ENCODE measurements around the gene ACSS1. TPM values are rescaled to one million over a fixed set of nuclear protein-coding genes. Genes with fewer than 3 reads are reported as not detected.

Gene ACSS1
- total and polyA plus RNA-seq, 8 donors = 7.0 to 135 (median 35.8) TPM

DNA sequence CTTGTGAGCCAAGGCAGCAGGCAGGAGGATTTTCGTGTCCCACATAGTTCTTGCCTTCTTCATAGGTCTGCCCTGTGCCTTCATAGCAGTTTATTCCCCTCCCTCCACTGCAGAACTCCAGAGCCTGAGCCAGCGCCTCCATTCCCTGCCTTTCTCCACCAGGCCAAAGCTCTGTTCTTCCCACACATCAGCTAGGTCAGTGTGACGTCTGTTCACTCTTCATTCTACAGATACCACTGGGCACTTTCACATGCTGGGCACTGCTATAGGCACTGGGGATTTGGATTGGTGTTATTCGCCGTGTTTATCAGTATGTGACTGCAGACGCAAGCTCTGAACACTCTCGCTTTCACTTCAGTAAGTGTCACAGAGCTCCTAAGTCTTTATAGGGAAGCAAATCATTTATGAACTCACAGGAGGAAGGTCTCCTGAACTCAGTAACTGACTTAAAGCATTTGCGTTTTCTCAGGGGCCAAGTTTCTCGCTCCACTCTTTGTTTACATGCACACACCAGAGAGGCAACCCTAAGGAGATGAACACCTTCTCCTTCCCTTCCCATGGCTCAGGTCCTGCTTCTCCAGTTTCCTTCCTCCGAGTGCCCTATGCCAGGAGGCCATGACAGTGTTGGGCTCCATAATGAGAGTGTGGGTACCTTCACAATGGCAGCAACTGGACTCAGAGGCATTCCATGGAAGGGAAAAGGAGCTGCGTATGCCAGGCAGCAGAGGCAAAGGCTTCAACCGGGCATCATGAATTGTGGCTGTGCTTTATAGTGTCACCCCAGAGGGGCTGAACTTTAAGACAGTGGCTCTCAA is 59.1 kb downstream of the ACSS1 start:
- Histone ChIP-seq H3K27me3 (no peaks in the 10 kb centered on the region), H3K9me3 (no peaks in the 10 kb centered on the region), H3K4me3 (no peak overlapping the region), H3K36me3 (peaks cover 0 to 7% (median 5%) of the 10 kb centered on the region in 4 donors), H3K27ac (peak overlapping the region; percentile 22 to 77 (median 65)), H3K4me1 (peaks cover 30 to 56% (median 41%) of the 10 kb centered on the region in 4 donors)
- DNase-seq = peak in 1 of 2 donors; percentile 37
- intact Hi-C loops (cut with DNase I; ENCODE audit: low total_unique reads) = loop anchor here (10.0 kb wide), 1 partner anchor 196 kb away; the partner anchor contains the start of gene ENTPD6
- 40 to 57% (median 53%) methylated on average over 12 of the region's 12 CpGs for WGBS, 5 donors
- no peak for TF ChIP-seq POLR2A (IDR thresholded peaks at IDR 0.05)
- TF ChIP-seq EP300 (IDR thresholded peaks at IDR 0.05) = no peak
- no peak for TF ChIP-seq POLR2AphosphoS5 (IDR thresholded peaks at IDR 0.05)
- TF ChIP-seq, protein P1, sequence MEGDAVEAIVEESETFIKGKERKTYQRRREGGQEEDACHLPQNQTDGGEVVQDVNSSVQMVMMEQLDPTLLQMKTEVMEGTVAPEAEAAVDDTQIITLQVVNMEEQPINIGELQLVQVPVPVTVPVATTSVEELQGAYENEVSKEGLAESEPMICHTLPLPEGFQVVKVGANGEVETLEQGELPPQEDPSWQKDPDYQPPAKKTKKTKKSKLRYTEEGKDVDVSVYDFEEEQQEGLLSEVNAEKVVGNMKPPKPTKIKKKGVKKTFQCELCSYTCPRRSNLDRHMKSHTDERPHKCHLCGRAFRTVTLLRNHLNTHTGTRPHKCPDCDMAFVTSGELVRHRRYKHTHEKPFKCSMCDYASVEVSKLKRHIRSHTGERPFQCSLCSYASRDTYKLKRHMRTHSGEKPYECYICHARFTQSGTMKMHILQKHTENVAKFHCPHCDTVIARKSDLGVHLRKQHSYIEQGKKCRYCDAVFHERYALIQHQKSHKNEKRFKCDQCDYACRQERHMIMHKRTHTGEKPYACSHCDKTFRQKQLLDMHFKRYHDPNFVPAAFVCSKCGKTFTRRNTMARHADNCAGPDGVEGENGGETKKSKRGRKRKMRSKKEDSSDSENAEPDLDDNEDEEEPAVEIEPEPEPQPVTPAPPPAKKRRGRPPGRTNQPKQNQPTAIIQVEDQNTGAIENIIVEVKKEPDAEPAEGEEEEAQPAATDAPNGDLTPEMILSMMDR (IDR thresholded peaks at IDR 0.05) = no peak

DNA sequence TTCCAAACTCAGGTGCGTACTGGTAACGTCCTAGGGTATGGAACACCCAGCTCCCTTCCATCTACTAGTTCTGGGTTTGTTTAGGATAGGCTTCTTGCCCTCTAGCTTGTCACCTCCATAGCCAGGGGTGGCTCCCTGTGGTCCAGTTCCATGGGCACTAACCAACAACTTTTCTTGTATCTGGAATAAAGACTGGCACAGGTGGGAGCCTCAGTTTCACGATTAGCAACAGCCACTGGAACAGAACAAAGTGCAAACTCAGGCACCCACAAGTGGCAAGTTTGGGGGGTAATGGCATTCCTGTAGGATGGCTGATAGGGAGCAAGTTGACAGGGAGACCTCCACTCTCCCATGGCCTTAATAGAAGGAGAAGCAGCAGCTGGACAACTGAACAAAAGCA is 59.8 kb downstream of the ACSS1 start:
- no peak for DNase-seq
- TF ChIP-seq POLR2AphosphoS5 (IDR thresholded peaks at IDR 0.05) (no peak), POLR2A (IDR thresholded peaks at IDR 0.05) (no peak), EP300 (IDR thresholded peaks at IDR 0.05) (no peak)
- TF ChIP-seq, protein P1 (IDR thresholded peaks at IDR 0.05) = no peak
- H3K4me1 ChIP-seq = peaks cover 33 to 63% (median 46%) of the 10 kb centered on the region in 4 donors
- H3K9me3 ChIP-seq = no peaks in the 10 kb centered on the region
- no peak overlapping the region for H3K4me3 ChIP-seq
- H3K36me3 ChIP-seq = peaks cover 0 to 7% (median under 1%) of the 10 kb centered on the region in 4 donors
- peak overlapping the region; percentile 22 to 77 (median 65) for H3K27ac ChIP-seq
- H3K27me3 ChIP-seq = no peaks in the 10 kb centered on the region
- intact Hi-C loops (cut with DNase I; ENCODE audit: low total_unique reads) = loop anchor here (10.0 kb wide), 1 partner anchor 197 kb away; the partner anchor contains the start of gene ENTPD6
- WGBS, 5 donors = 53 to 76% (median 71%) methylated on average over 3 of the region's 3 CpGs

DNA sequence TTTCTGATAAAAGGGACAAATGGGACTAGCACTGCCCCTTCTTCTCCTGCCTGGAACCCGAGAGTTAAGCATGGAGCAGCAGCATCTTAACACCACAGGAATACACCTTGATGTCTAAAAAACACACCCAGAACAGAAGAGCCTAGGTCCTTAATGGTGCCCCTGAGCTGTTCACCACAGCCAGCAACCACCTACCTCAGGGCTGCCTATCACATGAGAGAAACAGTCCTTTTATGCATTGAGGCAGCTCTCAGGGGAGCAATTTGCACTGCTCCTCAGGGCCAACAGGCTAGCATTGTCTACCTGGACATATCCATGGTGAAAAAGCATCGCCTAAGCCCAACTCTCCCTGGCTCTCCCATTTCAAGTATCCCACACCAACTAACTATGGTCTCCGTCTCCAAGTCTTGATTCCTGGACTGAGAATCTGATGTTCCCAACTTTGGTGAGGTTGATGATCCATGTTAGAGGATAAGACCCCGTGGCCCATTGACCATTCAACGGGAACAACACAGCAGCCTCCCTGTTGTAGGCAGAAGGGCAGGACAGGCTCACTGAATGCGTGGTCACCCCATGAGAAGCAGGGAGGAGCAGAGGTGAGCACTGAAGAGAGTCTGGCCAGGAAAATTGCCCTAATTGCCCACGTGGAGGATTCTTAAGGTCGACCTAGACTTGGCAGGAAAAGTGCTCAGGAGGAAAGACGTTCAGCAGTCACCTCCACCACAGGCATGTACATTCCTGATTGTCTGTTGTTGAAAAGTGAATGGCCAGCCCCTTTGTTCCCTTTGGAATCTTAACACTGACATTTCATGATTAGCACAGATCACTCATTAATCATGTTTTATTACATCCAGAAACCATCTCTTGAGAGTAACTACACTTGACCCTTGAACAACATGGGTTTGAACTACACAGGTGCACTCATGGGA is 61.2 kb downstream of the ACSS1 start:
- 60 to 67% (median 66%) methylated on average over 9 of the region's 9 CpGs for WGBS, 5 donors
- no peak overlapping the region for H3K27ac ChIP-seq
- H3K4me3 ChIP-seq = no peak overlapping the region
- H3K36me3 ChIP-seq = no peaks in the 10 kb centered on the region
- TF ChIP-seq EP300 (IDR thresholded peaks at IDR 0.05) = no peak
- TF ChIP-seq, protein P1 (IDR thresholded peaks at IDR 0.05) = no peak
- no peak for TF ChIP-seq POLR2A (IDR thresholded peaks at IDR 0.05)
- no peak for TF ChIP-seq POLR2AphosphoS5 (IDR thresholded peaks at IDR 0.05)
- H3K4me1 ChIP-seq = peaks cover 36 to 70% (median 53%) of the 10 kb centered on the region in 4 donors
- no peak for DNase-seq
- no peaks in the 10 kb centered on the region for H3K9me3 ChIP-seq
- intact Hi-C loops (cut with DNase I; ENCODE audit: low total_unique reads) = loop anchor here (10.0 kb wide), 1 partner anchor 198 kb away; the partner anchor contains the start of gene ENTPD6
- no peaks in the 10 kb centered on the region for H3K27me3 ChIP-seq

All from stomach (tissue), 9 donors.